Testis (tissue), 2 donors: ENCODE data around the gene N4BP2.

Source experiments
- CTCF ChIP-seq, 3 experiments: fragments of 450-650 bp in 2 of 3; fragments of 200-600 bp in 1 of 3; sonication (generic) in 1 of 3; IDR thresholded peaks; one replicate each; pipeline ENCODE4 v1.5.1; 2016 to 2019; ENCODE audit warnings: antibody characterized with exemption in 3 of 3, mild to moderate bottlenecking in 2 of 3, moderate library complexity in 1 of 3
- POLR2A ChIP-seq: fragments of 450-650 bp; IDR thresholded peaks from one replicate; pipeline ENCODE4 v1.6.1; 2017; ENCODE audit warnings: antibody characterized with exemption, mild to moderate bottlenecking, moderate library complexity

GRCh38 chr4:40032785-40033184 is 23.9 kb upstream of the N4BP2 start:
- TF ChIP-seq POLR2A = no peak
- TF ChIP-seq CTCF (IDR thresholded peaks at IDR 0.05) = no peak
